ENCODE results near the gene EBF3.

Gene EBF3

GRCh38 chr10:129969184-129969910, 5.3 kb upstream of the EBF3 start:
- H3K4me3 ChIP-seq (ENCODE audit: low read depth, low read length), result no peak overlapping the region
- TF ChIP-seq, protein P1, sequence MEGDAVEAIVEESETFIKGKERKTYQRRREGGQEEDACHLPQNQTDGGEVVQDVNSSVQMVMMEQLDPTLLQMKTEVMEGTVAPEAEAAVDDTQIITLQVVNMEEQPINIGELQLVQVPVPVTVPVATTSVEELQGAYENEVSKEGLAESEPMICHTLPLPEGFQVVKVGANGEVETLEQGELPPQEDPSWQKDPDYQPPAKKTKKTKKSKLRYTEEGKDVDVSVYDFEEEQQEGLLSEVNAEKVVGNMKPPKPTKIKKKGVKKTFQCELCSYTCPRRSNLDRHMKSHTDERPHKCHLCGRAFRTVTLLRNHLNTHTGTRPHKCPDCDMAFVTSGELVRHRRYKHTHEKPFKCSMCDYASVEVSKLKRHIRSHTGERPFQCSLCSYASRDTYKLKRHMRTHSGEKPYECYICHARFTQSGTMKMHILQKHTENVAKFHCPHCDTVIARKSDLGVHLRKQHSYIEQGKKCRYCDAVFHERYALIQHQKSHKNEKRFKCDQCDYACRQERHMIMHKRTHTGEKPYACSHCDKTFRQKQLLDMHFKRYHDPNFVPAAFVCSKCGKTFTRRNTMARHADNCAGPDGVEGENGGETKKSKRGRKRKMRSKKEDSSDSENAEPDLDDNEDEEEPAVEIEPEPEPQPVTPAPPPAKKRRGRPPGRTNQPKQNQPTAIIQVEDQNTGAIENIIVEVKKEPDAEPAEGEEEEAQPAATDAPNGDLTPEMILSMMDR (IDR thresholded peaks at IDR 0.05; ENCODE audit: insufficient read depth, low read length, missing control alignments), result no peak
- DNase-seq (ENCODE audit: low read depth, low spot score), result no peak
- ChIA-PET POLR2A (no interaction called here), CTCF (interaction anchor here (0.8 to 1.9 kb wide), 3 partner anchors 10 to 141 kb away, joined by 3 to 7 read pairs (median 3); partner anchors contain the start of gene C10orf143)

DNA sequence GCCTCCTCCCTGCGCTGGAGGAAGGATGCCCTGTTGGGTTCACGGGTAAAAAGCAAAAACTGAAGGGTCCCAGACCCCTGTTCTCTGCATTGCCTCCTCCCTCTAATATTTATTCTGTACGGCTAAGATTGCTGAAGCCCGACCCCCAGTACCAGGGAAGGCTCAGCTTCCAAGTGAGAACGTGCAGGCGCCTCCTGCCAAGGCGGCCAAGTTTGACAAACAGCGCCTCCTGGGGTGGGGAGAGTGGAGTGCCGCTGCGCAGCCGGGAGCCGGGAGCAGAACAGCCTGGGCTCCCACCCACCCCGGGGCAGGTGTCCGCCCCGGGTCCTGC, 4.7 kb upstream of the EBF3 start:
- H3K4me3 ChIP-seq (ENCODE audit: low read depth, low read length), result no peak overlapping the region
- TF ChIP-seq, protein P1 (IDR thresholded peaks at IDR 0.05; ENCODE audit: insufficient read depth, low read length, missing control alignments), result peak; percentile 69
- POLR2A ChIA-PET, result no interaction called here
- CTCF ChIA-PET, result interaction anchor here (1.5 kb wide), 1 partner anchor 11 kb away, joined by 3 read pairs; no protein-coding TSS in a partner anchor
- no peak for DNase-seq (ENCODE audit: low read depth, low spot score)

DNA sequence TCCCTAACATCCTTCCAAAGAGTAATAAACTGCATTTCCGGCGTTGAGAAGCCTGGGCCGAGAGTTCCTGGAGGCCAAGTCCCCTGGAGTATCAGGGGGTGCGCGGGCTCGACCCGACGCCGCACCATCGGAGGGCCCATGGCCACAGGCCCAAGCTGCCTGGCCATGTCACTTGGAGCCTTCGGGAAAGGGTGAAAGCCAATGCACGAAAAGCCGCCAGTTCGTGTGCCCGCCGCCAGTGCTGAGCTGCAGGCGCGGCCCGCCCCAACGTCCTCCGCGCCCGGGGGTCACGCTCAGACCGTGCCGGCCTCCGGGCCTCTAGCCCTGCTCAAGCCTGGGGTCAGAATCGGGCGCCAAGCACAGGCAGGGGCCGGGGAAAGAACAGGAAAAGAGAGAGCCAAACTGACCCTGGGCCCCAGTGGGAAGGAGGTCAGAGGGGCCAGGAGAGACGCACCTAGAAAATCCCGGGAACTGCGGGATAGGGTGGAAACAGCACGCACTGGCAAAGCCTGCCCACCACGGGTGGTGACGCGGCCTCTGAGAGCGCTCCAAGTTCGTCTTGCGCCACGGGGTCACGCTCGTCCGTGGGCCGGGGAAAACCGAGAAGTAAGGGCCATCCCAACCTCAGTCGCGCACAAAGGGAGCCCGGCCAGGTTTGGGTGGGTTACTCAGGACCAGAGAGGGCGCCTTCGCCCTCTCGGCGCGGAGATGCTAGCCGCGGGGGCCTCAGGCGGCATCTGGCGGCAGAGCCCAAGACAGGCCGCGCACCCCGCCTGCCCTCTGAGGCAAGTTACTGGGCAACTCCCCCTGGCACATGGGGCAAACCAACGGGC, 4.2 kb upstream of the EBF3 start:
- no peak overlapping the region for H3K4me3 ChIP-seq (ENCODE audit: low read depth, low read length)
- ChIA-PET POLR2A (interaction anchor here (0.6 kb wide), 1 partner anchor 143 kb away, joined by 3 read pairs; the partner anchor contains the start of gene C10orf143), CTCF (interaction anchor here (1.5 kb wide), 1 partner anchor 11 kb away, joined by 3 read pairs; no protein-coding TSS in a partner anchor)
- DNase-seq (ENCODE audit: low read depth, low spot score), result no peak
- TF ChIP-seq, protein P1 (IDR thresholded peaks at IDR 0.05; ENCODE audit: insufficient read depth, low read length, missing control alignments), result no peak

GRCh38 chr10:129967579-129968019, 3.5 kb upstream of the EBF3 start:
- POLR2A ChIA-PET, result no interaction called here
- no peak for DNase-seq (ENCODE audit: low read depth, low spot score)
- CTCF ChIA-PET, result interaction anchor here (1.3 kb wide), 1 partner anchor 78 kb away, joined by 3 read pairs; no protein-coding TSS in a partner anchor
- H3K4me3 ChIP-seq (ENCODE audit: low read depth, low read length), result no peak overlapping the region
- TF ChIP-seq, protein P1 (IDR thresholded peaks at IDR 0.05; ENCODE audit: insufficient read depth, low read length, missing control alignments), result no peak

GRCh38 chr10:129966889-129967578, 3.0 kb upstream of the EBF3 start:
- DNase-seq (ENCODE audit: low read depth, low spot score), result no peak
- POLR2A ChIA-PET, result no interaction called here
- H3K4me3 ChIP-seq (ENCODE audit: low read depth, low read length), result no peak overlapping the region
- TF ChIP-seq, protein P1 (IDR thresholded peaks at IDR 0.05; ENCODE audit: insufficient read depth, low read length, missing control alignments), result no peak
- CTCF ChIA-PET, result interaction anchor here (1.3 kb wide), 1 partner anchor 78 kb away, joined by 3 read pairs; no protein-coding TSS in a partner anchor

Measured in AG04449 (cell line).